HepG2 (cell line): ENCODE data around the gene GSDME. TPM values are rescaled to one million over a fixed set of nuclear protein-coding genes. Genes with fewer than 3 reads are reported as not detected.

ENCODE experiments used
- ARNT ChIP-seq: fragments of 450-650 bp; IDR thresholded peaks from 2 replicates; pipeline ENCODE4 v1.6.1; 2017
- CBFB ChIP-seq: sonication (generic); formaldehyde crosslinking; IDR thresholded peaks from 2 replicates; pipeline ENCODE4 v1.4.0; 2020; ENCODE audit warnings: missing genetic modification reagents
- CCDC6 ChIP-seq: sonication (generic); formaldehyde crosslinking; IDR thresholded peaks from 2 replicates; pipeline ENCODE4 v1.8.1; 2022; ENCODE audit warnings: mild to moderate bottlenecking, missing genetic modification reagents, moderate library complexity
- FOSL2 ChIP-seq: sonication (generic); formaldehyde crosslinking; IDR thresholded peaks from 2 replicates; pipeline ENCODE4 v1.4.0; 2020; ENCODE audit warnings: missing genetic modification reagents
- GATAD2A ChIP-seq: IDR thresholded peaks from 2 replicates; pipeline ENCODE4 v1.6.1; 2016
- HOXA9 ChIP-seq: sonication (generic); formaldehyde crosslinking; IDR thresholded peaks from 2 replicates; pipeline ENCODE4 v1.8.1; 2022; ENCODE audit warnings: missing genetic modification reagents, mild to moderate bottlenecking, moderate library complexity, borderline replicate concordance
- KAT8 ChIP-seq: IDR thresholded peaks from 2 replicates; pipeline ENCODE4 v1.6.1; 2016; ENCODE audit warnings: missing genetic modification reagents, missing compliant biosample characterization
- MXI1 ChIP-seq: IDR thresholded peaks from 3 replicates; pipeline ENCODE4 v1.6.1; 2012; ENCODE audit warnings: low read depth, low read length, inconsistent platforms, borderline replicate concordance
- NR3C1 ChIP-seq: sonication (generic); formaldehyde crosslinking; IDR thresholded peaks from 2 replicates; pipeline ENCODE4 v1.4.0; 2020; ENCODE audit warnings: missing genetic modification reagents
- POGK ChIP-seq: sonication (generic); formaldehyde crosslinking; conservative IDR thresholded peaks from 2 replicates; pipeline ENCODE4 v1.8.0; 2022; ENCODE audit warnings: mild to moderate bottlenecking, moderate library complexity, missing genetic modification reagents
- RARA ChIP-seq: IDR thresholded peaks from 2 replicates; pipeline ENCODE4 v1.6.1; 2016; ENCODE audit warnings: missing genetic modification reagents, missing compliant biosample characterization
- RELA ChIP-seq: sonication (generic); formaldehyde crosslinking; IDR thresholded peaks from 2 replicates; pipeline ENCODE4 v1.4.0; 2020; ENCODE audit warnings: missing genetic modification reagents
- U2AF2 ChIP-seq: fragments of 200-400 bp; formaldehyde crosslinking; IDR thresholded peaks from 2 replicates; pipeline ENCODE4 v1.6.1; 2017; ENCODE audit warnings: low read depth, mild to moderate bottlenecking, low read length
- ZBTB7B ChIP-seq: sonication (generic); formaldehyde crosslinking; IDR thresholded peaks from 2 replicates; pipeline ENCODE4 v1.4.0; 2020; ENCODE audit warnings: missing genetic modification reagents
- ZMYM4 ChIP-seq: sonication (generic); formaldehyde crosslinking; IDR thresholded peaks from 2 replicates; pipeline ENCODE4 v1.8.1; 2023; ENCODE audit warnings: mild to moderate bottlenecking, missing genetic modification reagents
- ZNF160 ChIP-seq: sonication (generic); formaldehyde crosslinking; IDR thresholded peaks from 2 replicates; pipeline ENCODE4 v1.8.0; 2022; ENCODE audit warnings: mild to moderate bottlenecking, inconsistent platforms, missing genetic modification reagents
- ZNF20 ChIP-seq: sonication (generic); formaldehyde crosslinking; IDR thresholded peaks from 2 replicates; pipeline ENCODE4 v1.4.0; 2020; ENCODE audit warnings: mild to moderate bottlenecking, moderate library complexity, missing genetic modification reagents
- ZNF234 ChIP-seq: sonication (generic); formaldehyde crosslinking; conservative IDR thresholded peaks from 2 replicates; pipeline ENCODE4 v1.5.1; 2020; ENCODE audit warnings: mild to moderate bottlenecking, missing genetic modification reagents
- ZNF546 ChIP-seq: sonication (generic); formaldehyde crosslinking; conservative IDR thresholded peaks from 2 replicates; pipeline ENCODE4 v1.8.1; 2023; ENCODE audit warnings: mild to moderate bottlenecking, missing genetic modification reagents
- ZNF652 ChIP-seq: IDR thresholded peaks from 2 replicates; pipeline ENCODE4 v1.6.1; 2016; ENCODE audit warnings: low read depth, borderline replicate concordance
- ZNF678 ChIP-seq: sonication (generic); formaldehyde crosslinking; IDR thresholded peaks from 2 replicates; pipeline ENCODE4 v1.4.0; 2020; ENCODE audit warnings: mild to moderate bottlenecking, missing genetic modification reagents
- ZNF772 ChIP-seq: sonication (generic); formaldehyde crosslinking; IDR thresholded peaks from 2 replicates; pipeline ENCODE4 v1.5.0; 2020; ENCODE audit warnings: mild to moderate bottlenecking, missing genetic modification reagents
- ZSCAN12 ChIP-seq: sonication (generic); formaldehyde crosslinking; IDR thresholded peaks from 2 replicates; pipeline ENCODE4 v1.9.0; 2021; ENCODE audit warnings: mild to moderate bottlenecking, missing genetic modification reagents
- ZSCAN9 ChIP-seq: IDR thresholded peaks from 2 replicates; pipeline ENCODE4 v1.6.1; 2016; ENCODE audit warnings: borderline replicate concordance
- polyA plus RNA-seq, 8 experiments: library from polyadenylated mRNA; depleted of rRNA in 3 of 8; stranded (reverse) in 7 of 8; unstranded in 1 of 8; fragments of >200 nt; fragmentation: Illumina TruSeq in 4 of 8; extraction: Trizol in 4 of 8; gene quantifications; 2 replicates each; pipeline versions ENCODE4 v1.2.1 to v1.2.3, GENCODE V29; 2011 to 2016; ENCODE audit warnings: low read depth in 4 of 8, missing spikeins in 1 of 8, mixed read lengths in 1 of 8; ENCODE audit not compliant: insufficient read depth in 1 of 8
- total RNA-seq, 5 experiments: library from RNA; depleted of rRNA; stranded (reverse); fragments of >200 nt; fragmentation: Illumina TruSeq; extraction: Trizol; gene quantifications; 2 replicates each; pipeline ENCODE4 v1.2.3, GENCODE V29; 2016; ENCODE audit warnings: low read depth in 1 of 5
- TF ChIP-seq, protein P1 (sequence below): IDR thresholded peaks from 2 replicates; pipeline ENCODE4 v1.6.1; 2016; ENCODE audit warnings: mild to moderate bottlenecking, missing biosample characterization, missing genetic modification reagents
- TF ChIP-seq, protein P2 (sequence below): fragments of 450-650 bp; IDR thresholded peaks from 2 replicates; pipeline ENCODE4 v1.6.1; 2017

Gene GSDME
- total and polyA plus RNA-seq, 2 of the 13 experiments (the other 11 are each of a cell fraction or from before 2014, with no cell fraction given) = 19.2 to 28.2 TPM

DNA sequence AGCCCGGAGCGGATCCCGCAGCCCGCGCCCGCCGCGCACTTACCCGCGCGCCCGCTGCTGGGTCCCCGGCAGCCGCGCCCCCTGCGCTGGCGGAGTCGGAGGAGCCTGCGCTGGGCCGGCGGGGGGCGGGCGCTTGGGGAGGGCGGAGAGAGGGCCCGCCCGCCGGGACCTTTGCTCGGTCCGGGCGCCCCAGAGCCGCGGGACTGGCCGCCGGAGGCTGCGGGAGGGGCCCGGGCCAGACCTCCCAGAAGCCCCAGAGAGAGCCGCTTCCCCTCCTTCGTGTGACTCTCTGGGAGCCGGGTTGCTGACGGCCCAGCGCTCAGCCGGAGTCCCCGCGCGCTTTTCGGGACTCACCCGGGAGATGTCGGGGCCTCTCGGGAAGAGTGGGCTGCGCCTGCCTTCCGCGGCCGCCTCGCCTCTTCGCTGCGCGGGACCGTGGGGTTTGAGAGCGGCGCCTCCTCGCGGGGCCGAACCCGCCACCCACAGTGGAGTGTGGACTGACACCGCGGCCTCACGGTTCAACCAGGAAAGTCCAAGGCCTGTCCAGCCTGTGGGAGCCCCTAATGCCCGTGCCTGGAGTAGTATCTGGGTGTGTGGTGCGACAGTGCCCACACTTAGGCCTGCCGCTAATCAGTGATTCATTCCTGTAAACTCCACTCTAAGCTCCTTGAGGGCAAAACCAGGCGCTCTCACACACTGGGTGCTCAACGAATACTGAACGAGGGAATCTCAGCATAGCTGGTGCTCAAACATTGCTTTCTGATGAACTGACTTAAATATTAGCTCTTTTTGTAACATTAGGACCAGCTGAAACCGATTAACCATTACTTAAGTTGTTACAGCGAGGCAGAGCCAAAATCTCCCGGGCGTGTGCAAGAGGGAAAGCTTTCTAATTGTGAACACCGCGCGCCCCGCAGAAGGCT lies at the start of gene GSDME (continued):
- peak; percentile 49; the same call in 1 of the 2 replicates for TF ChIP-seq FOSL2
- TF ChIP-seq, protein P1, sequence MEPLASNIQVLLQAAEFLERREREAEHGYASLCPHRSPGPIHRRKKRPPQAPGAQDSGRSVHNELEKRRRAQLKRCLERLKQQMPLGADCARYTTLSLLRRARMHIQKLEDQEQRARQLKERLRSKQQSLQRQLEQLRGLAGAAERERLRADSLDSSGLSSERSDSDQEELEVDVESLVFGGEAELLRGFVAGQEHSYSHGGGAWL = no peak
- no peak for TF ChIP-seq RELA (CRISPR knock-in tag)
- TF ChIP-seq ZNF546 = no peak
- TF ChIP-seq ZNF678 (CRISPR knock-in tag) = peak; percentile 75; the same call in 1 of the 2 replicates
- no peak for TF ChIP-seq ARNT
- TF ChIP-seq, protein P2, sequence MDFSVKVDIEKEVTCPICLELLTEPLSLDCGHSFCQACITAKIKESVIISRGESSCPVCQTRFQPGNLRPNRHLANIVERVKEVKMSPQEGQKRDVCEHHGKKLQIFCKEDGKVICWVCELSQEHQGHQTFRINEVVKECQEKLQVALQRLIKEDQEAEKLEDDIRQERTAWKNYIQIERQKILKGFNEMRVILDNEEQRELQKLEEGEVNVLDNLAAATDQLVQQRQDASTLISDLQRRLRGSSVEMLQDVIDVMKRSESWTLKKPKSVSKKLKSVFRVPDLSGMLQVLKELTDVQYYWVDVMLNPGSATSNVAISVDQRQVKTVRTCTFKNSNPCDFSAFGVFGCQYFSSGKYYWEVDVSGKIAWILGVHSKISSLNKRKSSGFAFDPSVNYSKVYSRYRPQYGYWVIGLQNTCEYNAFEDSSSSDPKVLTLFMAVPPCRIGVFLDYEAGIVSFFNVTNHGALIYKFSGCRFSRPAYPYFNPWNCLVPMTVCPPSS = no peak
- TF ChIP-seq ZBTB7B (CRISPR knock-in tag) = no peak
- no peak for TF ChIP-seq HOXA9 (CRISPR knock-in tag)
- no peak for TF ChIP-seq ZNF652
- TF ChIP-seq ZNF772 (CRISPR knock-in tag) = no peak
- no peak for TF ChIP-seq U2AF2
- no peak for TF ChIP-seq ZNF234 (CRISPR knock-in tag)
- TF ChIP-seq ZSCAN12 (CRISPR knock-in tag) = no peak
- TF ChIP-seq GATAD2A = no peak
- no peak for TF ChIP-seq NR3C1
- no peak for TF ChIP-seq KAT8 (CRISPR knock-in tag)
- TF ChIP-seq MXI1 = no peak; the same call in 2 of the 3 replicates
- TF ChIP-seq ZNF160 (CRISPR knock-in tag) = no peak
- TF ChIP-seq CCDC6 (CRISPR knock-in tag) = peak; percentile 61; the same call in 1 of the 2 replicates
- no peak for TF ChIP-seq ZNF20 (CRISPR knock-in tag)
- TF ChIP-seq RARA (CRISPR knock-in tag) = no peak
- no peak for TF ChIP-seq CBFB (CRISPR knock-in tag)
- peak; percentile 49; the same call in 1 of the 2 replicates for TF ChIP-seq ZSCAN9 (CRISPR knock-in tag)
- TF ChIP-seq POGK (CRISPR knock-in tag) = no peak; the same call in 1 of the 2 replicates
- peak; percentile 69 for TF ChIP-seq ZMYM4 (CRISPR knock-in tag)
